Trophoblast cell (in vitro differentiated cells and primary cell): Measurements from ENCODE around the gene RPS6KA1.

ENCODE experiments used
- DNase-seq, 2 donors: peaks; one replicate each; pipeline ENCODE4 v3.0.0-alpha.2; 2016
- H2AFZ ChIP-seq: 2 replicates; pipeline ENCODE4 v1.6.1; 2013; ENCODE audit warnings: low read length, moderate library complexity, mild to moderate bottlenecking; ENCODE audit not compliant: insufficient read depth, poor library complexity
- H2AK5ac ChIP-seq: 2 replicates; pipeline ENCODE4 v1.6.1; 2013; ENCODE audit warnings: mild to moderate bottlenecking, low read length
- H2BK120ac ChIP-seq: 2 replicates; pipeline ENCODE4 v1.6.1; 2013; ENCODE audit warnings: low read length, mild to moderate bottlenecking, moderate library complexity; ENCODE audit not compliant: insufficient read depth, poor library complexity
- H2BK12ac ChIP-seq: 2 replicates; pipeline ENCODE4 v1.6.1; 2013; ENCODE audit warnings: mild to moderate bottlenecking, low read length, moderate library complexity
- H2BK5ac ChIP-seq: 2 replicates; pipeline ENCODE4 v1.6.1; 2013; ENCODE audit warnings: low read length, low read depth, moderate library complexity, mild to moderate bottlenecking; ENCODE audit not compliant: poor library complexity
- H3K14ac ChIP-seq: 2 replicates; pipeline ENCODE4 v1.6.1; 2013; ENCODE audit warnings: mild to moderate bottlenecking, low read length
- H3K18ac ChIP-seq: 2 replicates; pipeline ENCODE4 v1.6.1; 2013; ENCODE audit warnings: mild to moderate bottlenecking, low read length
- H3K23ac ChIP-seq: 2 replicates; pipeline ENCODE4 v1.6.1; 2013; ENCODE audit warnings: low read length
- H3K27ac ChIP-seq: 2 replicates; pipeline ENCODE4 v1.5.1; 2013; ENCODE audit warnings: low read depth, mild to moderate bottlenecking, inconsistent platforms, low read length, moderate library complexity
- H3K27me3 ChIP-seq: 2 replicates; pipeline ENCODE4 v1.6.1; 2013; ENCODE audit warnings: inconsistent platforms, mild to moderate bottlenecking, low read length, moderate library complexity; ENCODE audit not compliant: insufficient read depth
- H3K36me3 ChIP-seq, 2 experiments: 1 replicate in 1 of 2; 2 replicates in 1 of 2; pipeline ENCODE4 v1.6.1; 2013; ENCODE audit warnings: low read length in 2 of 2, mild to moderate bottlenecking in 2 of 2, moderate library complexity in 1 of 2; ENCODE audit not compliant: insufficient read depth in 2 of 2, control insufficient read depth in 1 of 2
- H3K4ac ChIP-seq: 2 replicates; pipeline ENCODE4 v1.6.1; 2013; ENCODE audit warnings: low read depth, mild to moderate bottlenecking, low read length, moderate library complexity
- H3K4me1 ChIP-seq, 2 experiments: 1 replicate in 1 of 2; 2 replicates in 1 of 2; pipeline ENCODE4 v1.6.1; 2013; ENCODE audit warnings: low read length in 2 of 2, mild to moderate bottlenecking in 2 of 2, moderate library complexity in 1 of 2; ENCODE audit not compliant: insufficient read depth in 2 of 2, control insufficient read depth in 1 of 2
- H3K4me2 ChIP-seq: 2 replicates; pipeline ENCODE4 v1.6.1; 2013; ENCODE audit warnings: inconsistent platforms, mild to moderate bottlenecking, low read length, moderate library complexity
- H3K4me3 ChIP-seq: 2 replicates; pipeline ENCODE4 v1.5.1; 2013; ENCODE audit warnings: mild to moderate bottlenecking, low read depth, low read length, inconsistent platforms
- H3K79me1 ChIP-seq: one replicate; pipeline ENCODE4 v1.6.1; 2013; ENCODE audit warnings: low read length
- H3K79me2 ChIP-seq: 2 replicates; pipeline ENCODE4 v1.6.1; 2013; ENCODE audit warnings: low read length, mild to moderate bottlenecking; ENCODE audit not compliant: control insufficient read depth, insufficient read depth, poor library complexity
- H3K9ac ChIP-seq: 2 replicates; pipeline ENCODE4 v1.6.1; 2013; ENCODE audit warnings: mild to moderate bottlenecking, low read length
- H3K9me3 ChIP-seq: 2 replicates; pipeline ENCODE4 v1.6.1; 2013; ENCODE audit warnings: low read depth, mild to moderate bottlenecking, control low read depth, inconsistent platforms, low read length; ENCODE audit not compliant: insufficient read depth
- H4K12ac ChIP-seq: 2 replicates; pipeline ENCODE4 v1.6.1; 2013; ENCODE audit warnings: low read depth, mild to moderate bottlenecking, low read length, moderate library complexity
- H4K8ac ChIP-seq: 2 replicates; pipeline ENCODE4 v1.6.1; 2013; ENCODE audit warnings: low read depth, mild to moderate bottlenecking, low read length, moderate library complexity
- H4K91ac ChIP-seq: one replicate; pipeline ENCODE4 v1.6.1; 2013; ENCODE audit warnings: low read depth, mild to moderate bottlenecking, low read length, moderate library complexity
- WGBS: extraction: QIAGEN DNeasy Blood & Tissue Kit; methylation state at CpG from one replicate; pipeline ENCODE4 v1.1.7; 2013; ENCODE audit warnings: missing lambda C conversion rate; ENCODE audit not compliant: insufficient read length, insufficient coverage; ENCODE audit errors: extremely low coverage; 5-methylcytosine and 5-hydroxymethylcytosine counted together

Gene RPS6KA1

GRCh38 chr1:26517766-26518049, 11.9 kb upstream of the RPS6KA1 start:
- H4K91ac ChIP-seq: no peak overlapping the region
- no peak overlapping the region for H2AFZ ChIP-seq
- no peak overlapping the region for H3K4me3 ChIP-seq
- no peak overlapping the region for H3K14ac ChIP-seq
- no peak overlapping the region for H2BK5ac ChIP-seq
- no peak overlapping the region for H2BK120ac ChIP-seq
- H3K36me3 ChIP-seq: no peaks in the 10 kb centered on the region
- H3K4me2 ChIP-seq: no peak overlapping the region
- H3K79me2 ChIP-seq: no peaks in the 10 kb centered on the region
- H3K27ac ChIP-seq: no peak overlapping the region
- WGBS: no CpG with 5 or more reads among the region's 1 CpG
- no peak overlapping the region for H3K9ac ChIP-seq
- H2BK12ac ChIP-seq: no peak overlapping the region
- no peak overlapping the region for H4K8ac ChIP-seq
- H3K79me1 ChIP-seq: no peaks in the 10 kb centered on the region
- H3K27me3 ChIP-seq: no peaks in the 10 kb centered on the region
- no peak overlapping the region for H3K18ac ChIP-seq
- H3K4ac ChIP-seq: no peak overlapping the region
- H2AK5ac ChIP-seq: no peak overlapping the region
- H4K12ac ChIP-seq: no peak overlapping the region
- H3K4me1 ChIP-seq: no peaks in the 10 kb centered on the region
- DNase-seq: no peak
- H3K9me3 ChIP-seq: no peaks in the 10 kb centered on the region
- H3K23ac ChIP-seq: no peak overlapping the region

GRCh38 chr1:26518355-26518754, 11.2 kb upstream of the RPS6KA1 start:
- H3K36me3 ChIP-seq: no peaks in the 10 kb centered on the region
- no peaks in the 10 kb centered on the region for H3K9me3 ChIP-seq
- H3K18ac ChIP-seq: no peak overlapping the region
- H2BK12ac ChIP-seq: no peak overlapping the region
- H4K91ac ChIP-seq: no peak overlapping the region
- H4K8ac ChIP-seq: no peak overlapping the region
- no peak overlapping the region for H3K23ac ChIP-seq
- H2AK5ac ChIP-seq: no peak overlapping the region
- no CpG with 5 or more reads among the region's 6 CpGs for WGBS
- no peak overlapping the region for H3K4ac ChIP-seq
- H3K4me1 ChIP-seq: no peaks in the 10 kb centered on the region
- H2BK5ac ChIP-seq: no peak overlapping the region
- no peak overlapping the region for H2BK120ac ChIP-seq
- no peak overlapping the region for H3K27ac ChIP-seq
- H3K9ac ChIP-seq: no peak overlapping the region
- no peak overlapping the region for H3K4me2 ChIP-seq
- no peak overlapping the region for H3K14ac ChIP-seq
- no peak overlapping the region for H4K12ac ChIP-seq
- DNase-seq: no peak
- H3K4me3 ChIP-seq: no peak overlapping the region
- no peaks in the 10 kb centered on the region for H3K27me3 ChIP-seq
- no peaks in the 10 kb centered on the region for H3K79me2 ChIP-seq
- no peak overlapping the region for H2AFZ ChIP-seq
- H3K79me1 ChIP-seq: no peaks in the 10 kb centered on the region

GRCh38 chr1:26520339-26520738, 9.2 kb upstream of the RPS6KA1 start:
- no peak overlapping the region for H3K4me2 ChIP-seq
- H2BK12ac ChIP-seq: no peak overlapping the region
- H2BK5ac ChIP-seq: no peak overlapping the region
- H2BK120ac ChIP-seq: no peak overlapping the region
- no peak overlapping the region for H4K12ac ChIP-seq
- no peak overlapping the region for H3K4me3 ChIP-seq
- no peak overlapping the region for H3K9ac ChIP-seq
- no peaks in the 10 kb centered on the region for H3K79me1 ChIP-seq
- DNase-seq: no peak
- no peak overlapping the region for H3K27ac ChIP-seq
- no peak overlapping the region for H2AK5ac ChIP-seq
- no peaks in the 10 kb centered on the region for H3K79me2 ChIP-seq
- no peaks in the 10 kb centered on the region for H3K4me1 ChIP-seq
- no peak overlapping the region for H3K14ac ChIP-seq
- no peak overlapping the region for H3K23ac ChIP-seq
- H3K9me3 ChIP-seq: no peaks in the 10 kb centered on the region
- H4K91ac ChIP-seq: no peak overlapping the region
- no peak overlapping the region for H4K8ac ChIP-seq
- WGBS: no CpG with 5 or more reads among the region's 5 CpGs
- H3K36me3 ChIP-seq: no peaks in the 10 kb centered on the region
- H3K18ac ChIP-seq: no peak overlapping the region
- no peaks in the 10 kb centered on the region for H3K27me3 ChIP-seq
- no peak overlapping the region for H3K4ac ChIP-seq
- no peak overlapping the region for H2AFZ ChIP-seq

- Histone ChIP-seq H3K18ac (no peak overlapping the region), H4K12ac (no peak overlapping the region), H2AFZ (no peak overlapping the region), H4K91ac (no peak overlapping the region), H4K8ac (no peak overlapping the region), H3K79me2 (no peaks in the 10 kb centered on the region), H3K9ac (no peak overlapping the region), H2BK5ac (no peak overlapping the region), H3K4me1 (no peaks in the 10 kb centered on the region), H3K4me2 (no peak overlapping the region), H2BK120ac (no peak overlapping the region), H3K79me1 (no peaks in the 10 kb centered on the region), H3K23ac (no peak overlapping the region), H3K9me3 (no peaks in the 10 kb centered on the region), H3K27ac (no peak overlapping the region), H3K4me3 (no peak overlapping the region), H2BK12ac (no peak overlapping the region), H2AK5ac (no peak overlapping the region), H3K36me3 (no peaks in the 10 kb centered on the region), H3K27me3 (no peaks in the 10 kb centered on the region), H3K4ac (no peak overlapping the region), H3K14ac (no peak overlapping the region)
- DNase-seq: peak; percentile 54 to 73
- no CpG with 5 or more reads among the region's 14 CpGs for WGBS
These were observed 7.9 kb upstream of the RPS6KA1 start for GRCh38 chr1:26521669-26522030.

- H3K4ac ChIP-seq: no peak overlapping the region
- no peak for DNase-seq
- no peak overlapping the region for H3K18ac ChIP-seq
- no peaks in the 10 kb centered on the region for H3K4me1 ChIP-seq
- no peaks in the 10 kb centered on the region for H3K36me3 ChIP-seq
- H2BK12ac ChIP-seq: no peak overlapping the region
- H2AK5ac ChIP-seq: no peak overlapping the region
- H2BK120ac ChIP-seq: no peak overlapping the region
- H3K27ac ChIP-seq: no peak overlapping the region
- H3K79me2 ChIP-seq: no peaks in the 10 kb centered on the region
- no peak overlapping the region for H4K12ac ChIP-seq
- no peak overlapping the region for H3K23ac ChIP-seq
- H3K9me3 ChIP-seq: no peaks in the 10 kb centered on the region
- no peak overlapping the region for H3K9ac ChIP-seq
- H4K8ac ChIP-seq: no peak overlapping the region
- no peak overlapping the region for H3K14ac ChIP-seq
- no peak overlapping the region for H2BK5ac ChIP-seq
- no peak overlapping the region for H3K4me3 ChIP-seq
- H4K91ac ChIP-seq: no peak overlapping the region
- H3K27me3 ChIP-seq: no peaks in the 10 kb centered on the region
- H3K4me2 ChIP-seq: no peak overlapping the region
- H3K79me1 ChIP-seq: no peaks in the 10 kb centered on the region
- H2AFZ ChIP-seq: no peak overlapping the region
These were observed 7.5 kb upstream of the RPS6KA1 start for GRCh38 chr1:26522073-26522472.
